Measurements from ENCODE around the gene DCBLD1.

DCBLD1 gene

GRCh38 chr6:117568247-117568646 lies 85.8 kb downstream of the DCBLD1 start:
- DNase-seq (ENCODE audit: low read depth, low spot score): no peak
- in situ Hi-C loops (cut with HindIII; ENCODE audit: low sequenced_read_pairs): no loop called here
- TF ChIP-seq CTCF (IDR thresholded peaks at IDR 0.05; ENCODE audit: low read depth, low read length): no peak
- H3K4me3 ChIP-seq (ENCODE audit: low read depth, low read length): no peak overlapping the region

GRCh38 chr6:117568831-117569410 lies 86.4 kb downstream of the DCBLD1 start:
- DNase-seq (ENCODE audit: low read depth, low spot score): no peak
- in situ Hi-C loops (cut with HindIII; ENCODE audit: low sequenced_read_pairs): no loop called here
- H3K4me3 ChIP-seq (ENCODE audit: low read depth, low read length): no peak overlapping the region
- TF ChIP-seq CTCF (IDR thresholded peaks at IDR 0.05; ENCODE audit: low read depth, low read length): no peak

- no peak for TF ChIP-seq CTCF (IDR thresholded peaks at IDR 0.05; ENCODE audit: low read depth, low read length)
- no peak for DNase-seq (ENCODE audit: low read depth, low spot score)
- in situ Hi-C loops (cut with HindIII; ENCODE audit: low sequenced_read_pairs): no loop called here
- no peak overlapping the region for H3K4me3 ChIP-seq (ENCODE audit: low read depth, low read length)
These were observed 90.7 kb downstream of the DCBLD1 start for GRCh38 chr6:117573006-117573680.

- H3K4me3 ChIP-seq (ENCODE audit: low read depth, low read length): no peak overlapping the region
- DNase-seq (ENCODE audit: low read depth, low spot score): no peak
- in situ Hi-C loops (cut with HindIII; ENCODE audit: low sequenced_read_pairs): no loop called here
These were observed 91.7 kb downstream of the DCBLD1 start for GRCh38 chr6:117574198-117574597.

GRCh38 chr6:117585647-117586046 lies 103.2 kb downstream of the DCBLD1 start:
- in situ Hi-C loops (cut with HindIII; ENCODE audit: low sequenced_read_pairs): no loop called here
- no peak overlapping the region for H3K4me3 ChIP-seq (ENCODE audit: low read depth, low read length)
- no peak for TF ChIP-seq CTCF (IDR thresholded peaks at IDR 0.05; ENCODE audit: low read depth, low read length)
- DNase-seq (ENCODE audit: low read depth, low spot score): no peak

More at GRCh38 chr6:117574198-117574597, 91.7 kb downstream of the DCBLD1 start:
- no peak for TF ChIP-seq CTCF (IDR thresholded peaks at IDR 0.05; ENCODE audit: low read depth, low read length)

- DNase-seq (ENCODE audit: low read depth, low spot score): no peak
- in situ Hi-C loops (cut with HindIII; ENCODE audit: low sequenced_read_pairs): no loop called here
- no peak for TF ChIP-seq CTCF (IDR thresholded peaks at IDR 0.05; ENCODE audit: low read depth, low read length)
- no peak overlapping the region for H3K4me3 ChIP-seq (ENCODE audit: low read depth, low read length)
These were observed 108.0 kb downstream of the DCBLD1 start for GRCh38 chr6:117590447-117590846.
